ENCODE data around the gene MESP2.

MESP2 gene

GRCh38 chr15:89743594-89743993 is 32.5 kb upstream of the MESP2 start:
- no peak for TF ChIP-seq CTCF (conservative IDR thresholded peaks at IDR 0.05; ENCODE audit: low read length)
- no peak for DNase-seq (ENCODE audit: low read depth)
- H3K4me3 ChIP-seq (ENCODE audit: low read length): no peak overlapping the region

DNA sequence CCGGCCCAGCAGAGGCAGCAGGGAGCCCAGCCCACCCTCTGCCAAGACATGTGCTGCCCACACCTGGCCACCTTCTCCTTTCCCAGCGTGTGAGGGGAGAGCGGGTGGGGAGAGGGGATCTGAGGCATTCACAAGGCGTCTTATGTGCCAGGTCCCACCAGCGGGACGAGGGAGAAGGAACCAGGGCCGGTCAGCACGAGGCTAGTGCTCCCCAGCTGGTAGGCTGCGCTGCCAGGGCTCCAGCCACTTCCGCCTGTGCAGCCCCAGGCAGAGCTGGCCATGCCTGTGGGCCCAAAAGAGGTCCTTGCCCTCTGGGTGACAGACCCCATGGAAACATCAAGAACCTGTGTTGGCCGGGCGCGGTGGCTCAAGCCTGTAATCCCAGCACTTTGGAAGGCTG is 31.0 kb upstream of the MESP2 start:
- no peak for TF ChIP-seq CTCF (conservative IDR thresholded peaks at IDR 0.05; ENCODE audit: low read length)
- H3K4me3 ChIP-seq (ENCODE audit: low read length): no peak overlapping the region
- no peak for DNase-seq (ENCODE audit: low read depth)

- TF ChIP-seq CTCF (conservative IDR thresholded peaks at IDR 0.05; ENCODE audit: low read length): no peak
- no peak for DNase-seq (ENCODE audit: low read depth)
- H3K4me3 ChIP-seq (ENCODE audit: low read length): no peak overlapping the region
Measured at GRCh38 chr15:89745768-89746167, 30.4 kb upstream of the MESP2 start.

DNA sequence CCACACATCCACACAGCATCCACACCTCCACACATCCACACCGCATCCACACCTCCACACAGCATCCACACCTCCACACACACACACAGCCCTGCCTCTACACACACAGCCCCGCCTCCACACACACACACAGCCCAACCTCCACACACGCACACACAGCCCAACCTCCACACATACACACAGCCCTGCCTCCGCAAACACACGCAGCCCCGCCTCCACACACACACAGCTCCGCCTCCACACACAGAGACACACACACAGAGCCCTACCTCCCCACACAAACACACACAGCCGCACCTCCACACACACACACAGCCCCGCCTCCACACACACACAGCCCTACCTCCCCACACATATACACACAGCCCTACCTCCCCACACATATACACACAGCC is 29.7 kb upstream of the MESP2 start:
- no peak for DNase-seq (ENCODE audit: low read depth)
- H3K4me3 ChIP-seq (ENCODE audit: low read length): no peak overlapping the region
- no peak for TF ChIP-seq CTCF (conservative IDR thresholded peaks at IDR 0.05; ENCODE audit: low read length)

DNA sequence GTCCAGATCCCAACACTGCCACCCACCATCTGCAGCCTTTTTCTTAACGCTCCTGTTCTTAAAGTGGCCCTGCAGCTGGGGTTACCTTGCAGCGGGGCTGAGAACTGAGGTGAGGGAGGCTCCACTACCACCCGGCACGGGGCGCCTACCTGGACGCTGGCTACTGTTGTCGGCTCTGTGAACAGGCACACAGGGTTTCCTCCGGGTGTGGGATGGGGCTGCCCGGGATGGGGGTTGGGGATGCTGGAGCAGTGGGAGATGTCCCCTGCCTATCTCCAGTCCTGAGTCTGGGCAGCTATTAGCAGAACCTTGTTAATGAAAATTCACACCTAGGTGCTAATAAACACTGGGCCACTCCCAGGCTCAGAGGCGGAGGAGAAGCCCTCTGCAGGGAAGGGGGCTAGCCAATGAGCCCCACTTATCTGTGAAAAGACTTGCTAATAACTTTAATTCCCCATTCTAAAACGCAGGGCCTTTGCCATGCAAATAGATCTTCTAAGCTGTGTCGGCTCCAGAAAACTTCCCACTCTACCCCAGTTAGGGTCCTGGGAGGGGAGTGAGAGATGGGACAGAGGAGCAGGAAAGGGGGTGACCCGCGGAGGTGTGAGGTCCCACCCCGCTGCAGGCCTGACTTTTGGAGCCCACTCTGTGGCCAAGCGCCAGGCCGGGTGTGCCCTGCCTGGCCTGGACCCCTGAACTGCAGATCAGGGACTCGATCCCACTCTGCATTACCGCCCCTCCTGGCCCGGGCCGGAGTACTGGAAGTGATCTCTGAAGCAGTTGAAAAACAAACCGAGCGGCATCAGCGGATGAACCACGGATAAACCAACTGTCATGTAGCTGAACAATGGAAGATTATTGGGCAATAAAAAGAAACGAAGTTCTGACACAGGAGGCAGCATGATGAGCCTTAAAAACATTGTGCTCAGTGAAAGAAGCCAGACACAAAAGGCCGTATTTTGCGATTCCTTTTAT is 28.1 kb upstream of the MESP2 start:
- no peak overlapping the region for H3K4me3 ChIP-seq (ENCODE audit: low read length)
- no peak for DNase-seq (ENCODE audit: low read depth)
- TF ChIP-seq CTCF (conservative IDR thresholded peaks at IDR 0.05; ENCODE audit: low read length): no peak

DNA sequence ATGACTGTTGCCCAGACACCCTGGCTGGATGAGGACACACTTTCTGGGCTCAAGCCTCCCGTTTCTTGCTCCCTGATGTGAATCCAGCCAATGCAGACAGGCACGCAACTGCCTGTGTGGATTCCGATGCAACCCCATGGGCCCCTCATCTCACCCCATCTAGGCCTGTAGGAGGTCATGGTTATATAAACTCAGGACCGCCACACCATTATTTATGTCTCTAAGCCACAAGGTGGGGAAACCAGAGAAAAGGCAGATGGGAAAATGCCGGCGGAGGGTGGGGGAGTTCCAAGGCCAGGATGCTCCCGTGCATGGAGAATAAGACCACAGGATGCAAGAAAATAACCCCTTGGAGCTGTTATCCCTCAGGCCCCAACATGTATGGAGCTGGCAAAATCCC is 27.1 kb upstream of the MESP2 start:
- no peak for DNase-seq (ENCODE audit: low read depth)
- no peak for TF ChIP-seq CTCF (conservative IDR thresholded peaks at IDR 0.05; ENCODE audit: low read length)
- no peak overlapping the region for H3K4me3 ChIP-seq (ENCODE audit: low read length)

GRCh38 chr15:89749526-89749925 is 26.6 kb upstream of the MESP2 start:
- TF ChIP-seq CTCF (conservative IDR thresholded peaks at IDR 0.05; ENCODE audit: low read length): no peak

More at GRCh38 chr15:89749526-89749925, 26.6 kb upstream of the MESP2 start:
- H3K4me3 ChIP-seq (ENCODE audit: low read length): no peak overlapping the region
- DNase-seq (ENCODE audit: low read depth): no peak

Data from AG10803 (cell line).